DMS 273 (cell line): ENCODE data around the gene SF1.

Source experiments
- DNase-seq: peaks from one replicate; lab custom pipeline; 2025; ENCODE audit not compliant: unreplicated experiment; lab: John Stamatoyannopoulos, UW

SF1 gene

DNA sequence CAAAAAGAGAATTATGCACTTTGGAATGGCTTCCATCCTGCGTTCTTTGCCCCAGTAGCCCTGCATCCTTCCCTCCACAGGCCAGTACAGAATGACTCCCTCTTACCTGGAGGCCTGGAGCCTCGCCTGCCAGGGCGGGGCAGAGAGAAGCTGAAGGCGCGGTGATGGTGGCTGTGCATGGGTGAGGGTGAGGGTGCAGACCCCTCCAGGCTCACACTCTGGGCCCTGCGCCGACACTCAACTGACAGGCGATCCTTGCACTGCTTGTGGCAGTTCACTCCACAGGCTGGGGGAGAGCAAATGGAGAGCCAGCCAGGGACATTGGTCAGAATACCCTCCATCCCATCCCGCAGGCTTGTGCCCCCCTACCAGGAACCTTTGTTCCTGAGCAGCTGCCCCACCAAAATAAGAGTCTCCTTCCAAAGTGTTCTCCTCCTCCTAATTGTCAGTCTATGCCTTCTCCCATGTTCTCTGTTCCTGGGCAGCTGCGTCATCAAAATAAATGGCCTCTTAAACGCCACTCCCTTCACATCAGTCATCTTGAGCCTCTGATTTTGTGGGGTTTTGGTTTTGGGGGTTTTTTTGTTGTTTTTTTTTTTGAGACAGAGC, 49.5 kb downstream of the SF1 start:
- no peak for DNase-seq

DNA sequence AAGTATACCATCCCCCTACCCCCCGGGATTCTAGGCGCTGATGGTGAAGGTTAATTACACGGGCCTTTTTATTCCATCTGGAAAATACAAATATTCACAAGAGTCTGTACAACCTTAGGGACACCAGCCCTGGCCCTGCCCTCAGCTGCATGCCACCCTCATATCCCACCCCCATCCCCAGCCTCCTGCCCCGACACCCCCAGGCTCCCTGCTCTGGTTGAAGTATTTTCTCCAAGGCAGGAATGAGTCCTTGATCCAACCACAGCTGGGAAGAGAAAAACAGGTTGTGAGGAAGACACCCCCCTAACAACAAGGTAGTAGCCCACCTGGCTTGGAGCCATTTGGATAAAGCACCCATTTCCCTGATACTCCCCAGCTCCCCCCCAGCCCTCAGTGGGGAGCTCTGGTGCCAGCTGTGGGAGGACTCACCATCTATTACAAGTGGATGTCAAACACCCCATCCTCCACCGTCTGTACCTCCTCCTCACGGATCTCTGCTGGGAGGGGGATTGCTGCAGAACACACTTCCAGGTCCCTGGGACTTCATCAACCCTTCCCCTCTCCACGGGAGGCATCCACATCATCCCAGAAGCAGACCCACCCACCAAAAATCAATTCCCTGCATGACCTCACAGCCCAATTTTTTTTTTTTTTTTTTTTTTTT, 51.3 kb downstream of the SF1 start:
- DNase-seq = no peak

DNA sequence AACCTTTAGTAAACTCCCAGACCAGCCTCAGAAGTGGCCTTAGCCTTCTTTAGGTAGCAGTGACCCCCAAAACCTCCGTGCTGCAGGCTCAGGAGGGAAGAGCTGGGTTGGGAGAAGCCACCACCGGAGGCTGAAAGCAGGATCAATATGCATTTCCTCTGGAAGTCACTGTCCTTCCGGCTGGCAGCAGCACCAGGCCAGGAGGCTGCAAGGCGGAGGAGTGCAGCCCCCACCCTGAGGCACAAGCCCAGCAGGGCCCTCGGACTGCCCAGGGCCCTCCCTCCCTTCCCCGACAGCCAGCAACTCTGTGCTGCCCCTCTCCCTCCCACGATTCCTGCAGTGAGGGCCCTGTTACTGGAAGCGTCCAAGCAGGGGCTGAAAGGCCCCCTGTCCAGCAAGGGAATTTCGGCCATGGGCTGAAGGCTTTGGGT, 52.1 kb downstream of the SF1 start:
- DNase-seq = no peak

DNA sequence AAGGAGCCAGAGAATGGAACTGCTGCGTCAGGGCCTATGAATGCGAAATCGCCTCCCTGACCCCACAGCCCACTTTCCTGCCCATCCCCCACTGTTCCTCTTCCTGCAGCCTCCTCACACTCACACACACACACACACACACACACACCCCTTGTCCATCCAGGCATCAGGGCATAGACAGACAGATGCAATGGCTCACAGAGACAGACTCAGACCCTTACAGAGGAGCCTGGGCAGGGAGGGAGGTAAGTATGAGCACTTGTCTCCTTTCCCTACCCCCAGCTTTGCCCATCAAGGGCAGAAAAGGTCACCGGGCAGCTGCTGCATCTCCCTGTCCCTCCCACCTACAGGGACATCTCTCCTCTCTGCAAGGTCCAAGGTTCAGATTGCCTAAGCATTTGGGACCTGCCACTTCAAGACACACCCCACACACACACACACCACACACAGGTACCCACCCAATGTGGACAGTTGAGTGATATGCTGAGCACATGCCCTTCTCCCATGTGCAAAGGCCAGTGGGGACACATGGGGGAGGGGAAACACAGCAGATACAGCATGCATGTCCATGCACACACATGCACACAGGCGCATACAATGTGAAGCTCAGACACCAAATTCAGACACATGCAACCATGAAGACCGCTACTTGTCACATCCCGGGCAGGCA, 53.3 kb downstream of the SF1 start:
- DNase-seq = no peak

DNA sequence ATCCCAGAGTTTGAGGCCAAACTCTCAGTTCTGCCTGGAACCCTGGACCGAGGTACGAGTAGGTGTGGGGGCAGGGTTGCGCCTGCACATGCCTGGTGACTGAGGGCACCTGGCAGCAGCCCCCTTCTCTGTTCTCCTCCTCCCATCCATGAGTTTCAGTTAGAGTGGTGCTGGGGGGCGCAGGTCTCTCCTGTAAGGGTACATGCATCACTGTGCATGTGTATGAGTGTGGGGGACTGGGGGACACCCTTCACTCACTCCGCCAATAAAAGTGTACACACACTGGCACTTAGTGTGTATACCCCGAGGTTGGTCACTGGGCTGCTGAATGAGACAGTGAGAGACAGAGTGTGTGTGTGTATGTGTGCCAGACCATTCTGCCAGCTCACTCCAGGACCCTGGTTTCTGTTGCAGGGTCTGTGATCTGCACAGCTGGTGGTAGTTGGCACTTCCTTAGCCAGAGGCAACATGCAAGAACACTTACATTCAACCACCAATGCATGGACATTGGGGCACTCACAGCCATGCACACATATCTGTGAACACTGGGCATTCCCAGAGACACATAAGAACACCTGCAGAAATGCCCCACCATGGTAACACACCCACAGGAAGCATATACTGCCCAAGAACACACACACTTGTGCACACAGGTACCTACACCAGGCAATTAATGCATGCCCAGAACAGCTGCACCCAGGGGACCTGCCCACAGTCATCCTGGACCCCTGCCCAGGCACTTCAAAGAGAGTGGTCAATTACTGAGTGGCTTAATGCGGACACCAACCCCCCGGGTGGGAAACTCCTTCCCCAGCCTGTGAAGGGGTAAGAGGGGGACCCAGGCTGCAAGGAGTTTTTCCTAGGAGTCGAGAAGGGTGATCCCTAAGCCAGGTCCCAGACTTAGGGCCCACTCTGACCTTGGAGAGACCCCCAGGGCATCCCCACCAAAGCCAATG, 54.2 kb downstream of the SF1 start:
- DNase-seq = no peak

DNA sequence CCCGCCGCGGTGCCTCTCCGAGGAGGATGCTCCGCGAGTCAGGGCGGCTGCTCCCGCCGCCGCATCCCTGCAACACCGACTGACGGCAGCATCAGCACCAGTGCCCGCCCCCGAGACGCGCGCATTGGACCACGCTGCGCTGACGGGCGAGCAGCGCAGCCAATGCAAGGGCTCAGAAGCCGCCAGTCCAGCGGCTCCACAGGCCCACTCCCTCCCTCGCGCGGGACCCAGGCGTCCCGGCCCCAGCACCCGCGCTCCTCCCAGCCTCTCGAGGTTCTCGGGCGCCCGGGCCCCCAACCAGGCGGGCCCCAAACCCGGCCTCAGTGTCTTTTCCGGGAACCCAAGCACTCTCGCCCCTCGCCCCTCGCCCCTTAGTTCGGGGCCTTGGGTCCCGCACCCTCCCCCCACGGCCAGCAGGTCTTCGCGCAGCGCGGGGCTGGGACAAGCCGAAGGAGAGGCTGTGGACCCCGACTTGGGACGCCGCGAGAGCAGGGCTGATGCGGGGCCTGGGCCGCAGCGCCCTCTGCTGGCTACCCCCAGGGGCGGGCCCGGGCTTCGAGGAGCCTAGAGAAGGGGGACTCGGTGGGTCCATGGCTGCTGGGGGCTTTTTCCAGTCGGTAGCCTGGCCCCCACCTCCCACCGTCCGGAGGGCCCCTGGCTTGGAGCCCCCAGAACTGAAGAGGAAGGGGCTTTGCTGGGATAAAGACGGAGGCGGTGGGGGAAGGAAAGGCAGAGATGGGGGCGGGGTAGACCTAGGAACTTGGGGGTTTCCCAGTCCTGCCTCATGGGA, 55.0 kb downstream of the SF1 start, which contains the start of gene NRXN2:
Gene NRXN2, minus strand, starts transcription at position 81 of the 790 bp plus-strand sequence. CDS start 9,498 bp downstream, outside the sequence.
- DNase-seq = peak; percentile 87

DNA sequence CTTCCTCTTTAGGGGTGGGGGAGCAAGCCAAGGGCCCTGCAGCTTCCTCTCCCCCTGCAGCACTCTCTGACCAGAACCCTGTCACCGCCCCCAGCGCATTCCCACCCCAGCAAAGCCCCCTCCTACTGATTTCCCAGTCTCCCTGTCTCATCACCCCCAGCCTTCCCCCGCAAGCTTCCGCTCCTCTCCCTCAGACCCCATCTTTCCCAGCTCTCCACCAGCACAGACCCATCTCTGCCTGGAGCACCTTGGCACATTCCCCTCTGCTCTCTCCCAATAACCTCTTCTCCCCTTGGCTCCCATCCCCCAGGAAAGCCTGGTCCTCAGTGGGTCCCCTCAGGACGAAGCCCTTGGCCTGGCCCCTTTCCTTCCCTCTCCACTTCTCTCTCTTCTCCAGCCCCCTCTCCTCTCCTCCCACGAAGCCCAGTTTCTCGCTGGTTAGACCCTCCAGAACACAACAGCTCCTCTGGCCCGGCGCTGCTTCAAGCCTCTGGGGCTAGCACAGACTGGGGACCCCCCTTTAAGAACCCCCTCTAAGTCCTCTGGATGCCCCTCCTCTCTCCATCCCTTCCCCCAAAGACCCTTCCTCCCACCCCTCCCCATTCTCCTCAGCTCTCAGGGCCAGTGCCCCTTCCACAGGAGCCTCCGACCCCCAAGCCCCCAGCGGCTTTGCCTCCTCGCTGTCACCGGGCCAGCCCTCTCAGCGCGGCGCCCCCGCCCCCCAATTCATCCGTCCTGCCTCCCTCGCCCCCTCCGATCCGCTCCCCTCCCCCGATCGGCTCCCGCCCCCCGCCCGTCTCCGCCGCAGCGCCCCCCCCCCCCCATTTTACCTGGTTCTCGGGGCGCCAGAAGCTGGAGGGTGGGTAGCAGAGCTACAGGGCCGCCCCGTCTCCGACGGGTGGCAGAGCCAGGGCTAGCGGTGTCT, 55.9 kb downstream of the SF1 start:
- DNase-seq = no peak

DNA sequence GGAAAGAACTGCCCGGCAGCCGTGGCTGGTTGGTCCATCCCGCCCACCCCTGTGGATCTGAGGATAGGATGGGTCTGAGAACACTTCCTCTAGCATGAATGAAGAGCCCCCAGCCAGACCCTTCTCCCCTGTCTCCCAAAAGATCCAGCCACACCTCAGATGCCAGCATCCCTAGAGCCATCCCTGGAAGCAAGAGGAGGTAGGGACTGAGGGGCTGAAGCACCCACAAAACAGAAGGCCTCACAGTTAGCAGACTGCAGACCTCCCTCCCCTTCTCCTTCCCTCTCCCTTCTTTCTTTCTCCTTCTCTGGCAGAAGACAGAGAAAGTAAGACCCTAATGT, 57.0 kb downstream of the SF1 start:
- DNase-seq = no peak

DNA sequence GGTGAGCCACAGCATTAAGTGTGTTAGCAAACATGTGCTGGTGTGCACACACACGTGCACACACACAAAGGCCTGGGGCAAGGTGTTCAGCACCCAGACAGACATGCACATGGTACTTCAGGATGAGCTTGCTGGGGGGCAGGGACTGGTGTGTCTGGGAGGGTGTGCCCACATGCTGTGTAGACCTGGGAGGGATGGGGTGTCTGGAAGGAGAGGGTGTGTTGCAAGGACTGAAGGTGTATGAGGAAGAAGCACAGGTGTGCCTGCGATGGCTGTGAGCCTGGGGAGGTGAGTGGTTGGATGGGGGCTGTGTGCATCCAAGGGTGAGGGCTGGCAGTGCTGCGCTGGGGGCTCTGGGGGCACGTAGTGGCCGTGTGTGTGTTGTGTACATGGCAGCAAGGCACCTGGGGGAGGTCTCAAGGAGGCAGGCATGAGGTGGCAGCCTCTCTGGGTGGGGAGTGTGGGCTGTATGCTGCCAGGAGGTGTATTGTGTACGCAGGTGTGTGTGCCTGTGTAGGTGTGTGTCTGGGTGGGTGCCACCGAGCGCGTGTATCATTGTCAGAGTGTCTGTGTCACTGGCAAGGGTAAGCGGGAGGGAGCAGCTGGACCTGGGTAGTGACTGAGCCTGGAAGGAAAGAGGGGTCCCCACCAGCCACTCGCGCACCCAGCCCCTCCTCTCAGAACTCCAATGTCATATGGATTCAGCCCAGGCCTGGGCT, 57.5 kb downstream of the SF1 start:
- DNase-seq = no peak

DNA sequence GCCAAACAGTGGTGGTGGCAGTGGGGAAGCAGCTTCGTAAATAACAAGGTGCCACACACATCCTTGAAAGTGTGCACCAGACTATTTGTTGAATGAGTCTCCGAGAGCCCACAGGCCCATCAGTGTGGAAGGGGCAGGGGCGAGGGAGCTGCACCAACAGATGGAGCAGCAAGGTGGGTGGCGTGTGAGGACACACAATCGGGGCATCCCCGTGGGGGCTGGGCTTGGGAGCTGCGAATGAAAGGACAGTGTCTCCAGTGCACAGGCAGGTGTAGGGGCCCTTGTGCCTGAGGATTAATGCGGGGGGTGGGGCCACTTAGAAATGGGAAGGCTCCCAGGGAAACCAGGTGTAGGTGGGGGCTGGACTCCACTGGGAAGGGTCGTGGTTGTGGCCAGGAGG, 58.2 kb downstream of the SF1 start:
- DNase-seq = no peak

DNA sequence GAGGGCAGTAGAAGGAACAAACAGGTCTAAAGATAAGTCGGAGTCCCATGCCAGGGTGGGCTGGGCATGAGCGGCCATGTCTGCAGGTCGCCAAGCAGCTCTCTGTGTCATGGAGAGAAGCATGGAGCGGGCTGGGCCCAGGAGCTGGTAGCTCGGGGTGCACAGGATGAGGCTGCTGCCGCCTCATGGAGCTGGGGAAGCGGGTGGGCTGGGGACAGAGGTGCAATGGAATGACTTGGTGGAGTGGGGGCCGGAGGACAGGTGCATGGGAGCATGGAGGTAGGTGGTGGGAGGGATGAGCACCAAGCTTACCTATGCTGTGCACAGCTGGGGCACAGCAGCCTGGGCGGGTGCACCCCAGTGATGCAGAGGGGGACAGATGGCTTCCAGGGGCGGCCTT, 58.9 kb downstream of the SF1 start:
- DNase-seq = no peak

DNA sequence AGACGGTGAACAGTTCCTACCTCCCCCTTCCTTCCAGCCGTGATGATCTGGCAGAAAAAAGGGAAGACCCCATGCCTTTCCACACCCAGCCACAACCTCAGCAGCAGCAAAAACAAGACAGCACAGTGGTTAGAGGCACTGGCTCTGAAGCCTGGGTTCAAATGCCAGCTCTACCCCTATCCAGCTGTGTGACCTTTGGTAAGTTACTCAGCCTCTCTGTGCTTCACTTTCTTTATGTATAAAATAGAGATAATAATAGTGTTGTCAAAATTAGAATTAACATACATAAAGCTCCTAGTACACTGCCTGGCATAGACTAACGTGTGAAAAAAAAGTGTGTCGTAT, 59.6 kb downstream of the SF1 start:
- no peak for DNase-seq

DNA sequence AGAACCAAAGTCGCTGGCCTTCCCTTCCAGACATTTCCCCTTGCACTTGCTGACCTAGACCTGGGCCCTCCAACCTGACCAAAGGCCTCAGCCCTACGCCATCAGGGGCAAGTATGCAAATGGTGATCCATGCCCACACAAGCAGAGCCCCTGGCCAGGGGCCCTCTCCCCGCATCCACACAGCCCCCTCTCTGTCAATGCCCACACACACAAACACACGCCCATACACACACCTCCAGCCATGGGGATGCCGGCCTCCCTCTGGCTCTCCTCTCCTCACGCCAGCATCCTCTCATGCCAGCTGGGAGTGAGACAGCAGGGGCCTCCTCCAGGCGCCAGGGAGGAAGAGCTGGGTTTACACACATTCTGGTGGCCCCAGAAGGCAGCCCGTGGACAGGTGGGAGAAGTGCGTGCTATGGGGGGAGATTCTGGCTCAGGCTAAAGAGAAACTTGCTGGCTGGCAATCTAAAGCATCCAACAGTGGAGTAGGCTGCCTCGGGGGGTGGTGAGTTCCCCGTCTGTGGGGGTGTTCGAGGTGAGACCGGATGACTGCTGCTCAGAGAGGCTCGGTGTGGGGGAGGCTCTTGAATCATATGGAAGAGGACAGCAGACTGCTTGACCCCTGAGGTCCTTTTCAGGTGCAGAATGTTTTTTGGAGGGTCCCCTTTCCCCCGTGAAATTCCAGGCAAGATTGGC, 60.1 kb downstream of the SF1 start:
- peak; percentile 62 for DNase-seq

DNA sequence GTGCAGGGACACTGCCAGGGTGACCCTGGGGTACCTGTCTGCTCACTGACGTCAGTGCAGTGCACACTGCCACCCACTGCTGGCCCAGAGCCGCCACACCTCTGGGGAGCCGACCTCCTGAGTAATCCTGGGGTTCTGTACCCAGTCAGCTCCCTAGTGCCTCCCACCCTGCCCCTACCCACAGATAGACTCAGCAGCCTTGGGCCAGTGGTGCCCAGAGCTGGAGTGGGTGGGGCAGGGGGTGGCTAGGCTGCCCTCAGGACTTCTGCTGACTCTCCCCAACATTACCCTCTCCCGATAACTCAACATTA, 61.1 kb downstream of the SF1 start:
- no peak for DNase-seq

DNA sequence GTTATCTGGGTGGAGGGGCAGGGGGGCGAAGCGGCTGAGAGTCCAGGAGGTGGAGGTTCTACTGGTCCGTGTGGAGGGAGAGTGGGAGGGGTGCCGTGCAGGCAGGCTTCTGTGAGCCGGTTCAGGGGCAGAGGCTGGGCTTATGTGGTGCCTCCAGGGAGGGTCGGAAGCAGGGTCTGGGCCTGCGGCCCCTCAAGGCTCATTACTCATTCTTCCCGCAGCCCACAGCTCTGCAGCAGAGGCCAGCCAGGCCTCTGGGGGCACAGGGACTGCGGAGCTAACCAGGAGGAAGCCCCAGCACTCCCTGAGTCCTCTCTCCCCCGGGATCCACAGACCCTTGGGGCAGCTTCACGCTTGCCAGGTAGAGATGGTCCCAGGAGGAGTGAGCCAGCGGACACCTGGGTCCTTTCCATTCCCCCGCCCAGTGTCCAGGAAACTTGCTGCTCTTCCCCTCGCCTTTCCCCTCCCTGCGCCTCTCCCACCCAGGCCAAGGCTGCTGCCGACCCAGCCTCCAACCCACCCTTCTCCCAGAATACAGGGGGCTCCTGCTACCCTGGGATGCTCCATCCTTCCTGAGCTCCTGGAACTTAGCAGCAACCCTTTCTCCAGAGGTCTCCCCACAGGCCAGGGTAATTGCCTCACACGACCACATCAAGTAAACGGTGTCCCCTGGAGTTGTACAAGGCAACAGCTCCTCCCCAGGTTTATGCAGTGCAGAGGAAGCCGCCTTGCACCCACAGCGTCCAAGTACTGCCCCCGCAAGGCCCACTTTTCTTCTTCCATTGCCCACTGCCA, 61.7 kb downstream of the SF1 start:
- DNase-seq = no peak

DNA sequence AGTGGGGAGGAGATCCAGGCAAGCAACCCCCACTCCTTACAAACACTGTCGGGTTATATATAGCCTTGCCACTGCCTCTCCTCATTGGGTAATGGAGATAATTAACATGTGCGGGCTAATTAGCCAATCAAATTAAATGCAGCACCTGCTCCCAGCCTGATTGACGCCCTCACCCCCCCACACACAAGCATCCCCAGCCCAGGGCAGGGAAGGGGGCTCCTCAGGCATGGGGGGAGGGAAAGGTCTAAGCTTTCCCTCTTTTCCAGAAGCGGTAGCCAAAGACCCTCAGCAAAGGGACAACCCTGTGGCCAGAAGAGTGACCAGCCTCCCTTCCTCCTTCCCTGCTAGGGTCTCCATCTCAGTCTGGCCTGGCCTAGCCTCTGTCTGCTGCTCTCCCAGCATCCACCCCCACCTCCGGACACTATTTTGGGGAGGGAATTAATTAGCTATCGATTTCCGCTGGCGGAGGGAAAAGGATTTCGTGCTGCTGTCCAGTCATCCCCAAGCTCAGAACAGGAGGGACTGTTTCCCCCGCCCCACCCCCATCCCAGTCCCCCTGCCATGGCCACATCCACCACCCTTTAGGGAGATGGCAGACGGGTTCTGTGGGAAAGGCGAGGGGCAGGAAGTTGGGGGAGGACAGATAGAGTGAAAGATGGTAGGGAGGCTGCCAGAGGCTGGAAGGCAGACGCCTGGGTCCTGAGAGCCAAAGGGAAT, 62.4 kb downstream of the SF1 start:
- DNase-seq = no peak

DNA sequence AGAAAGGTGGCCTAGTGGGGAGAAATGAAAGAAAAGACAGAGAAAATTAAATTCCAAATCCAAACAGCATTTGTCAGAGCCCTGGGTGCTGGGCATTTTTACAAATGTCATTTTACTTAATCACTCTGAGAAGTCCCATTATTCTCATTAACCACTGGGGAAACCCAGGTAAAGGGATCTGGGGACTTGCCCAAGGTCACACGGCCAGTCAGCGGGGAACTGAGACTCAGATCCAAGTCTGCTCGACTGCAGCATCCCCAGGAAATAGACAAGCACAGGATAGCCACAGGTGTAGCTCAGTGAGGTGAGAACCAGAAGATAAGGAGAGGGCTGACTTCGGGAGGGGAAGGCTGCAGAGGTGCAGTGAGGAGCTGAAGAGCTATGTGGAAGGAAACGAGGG, 63.2 kb downstream of the SF1 start:
- no peak for DNase-seq
